NCI-H2196 treated with DMSO at 0.1 percent for 48 hours (cell line): ENCODE data around the gene NOL9.
"Not testable (repeated sequence)": the region's sequence is repeated elsewhere in the genome, so short reads cannot be mapped to it uniquely, and the experiment has no call there.

ENCODE experiments used
- DNase-seq: peaks from one replicate; lab custom pipeline; 2025; ENCODE audit not compliant: unreplicated experiment; lab: John Stamatoyannopoulos, UW

Gene NOL9

GRCh38 chr1:6505367-6506209 lies 48.7 kb downstream of the NOL9 start:
- no peak for DNase-seq

- DNase-seq, result no peak
Measured at GRCh38 chr1:6504887-6505286, 49.4 kb downstream of the NOL9 start.

- no peak for DNase-seq
Measured at GRCh38 chr1:6503884-6504602, 50.3 kb downstream of the NOL9 start.

GRCh38 chr1:6502000-6502891 lies 52.1 kb downstream of the NOL9 start:
- DNase-seq, result no peak

- no peak for DNase-seq
Measured at GRCh38 chr1:6501279-6501813, 53.0 kb downstream of the NOL9 start.

GRCh38 chr1:6500544-6501278 lies 53.6 kb downstream of the NOL9 start:
- no peak for DNase-seq

- no peak for DNase-seq
Measured at GRCh38 chr1:6499296-6499695, 55.0 kb downstream of the NOL9 start.

GRCh38 chr1:6498576-6499111 lies 55.7 kb downstream of the NOL9 start:
- no peak for DNase-seq

GRCh38 chr1:6497867-6498575 lies 56.3 kb downstream of the NOL9 start:
- DNase-seq, result no peak

GRCh38 chr1:6497215-6497866 lies 57.0 kb downstream of the NOL9 start:
- DNase-seq, result no peak

- no peak for DNase-seq
Measured at GRCh38 chr1:6496890-6497214, 57.5 kb downstream of the NOL9 start.

GRCh38 chr1:6496365-6496721 lies 58.0 kb downstream of the NOL9 start:
- DNase-seq, result no peak

GRCh38 chr1:6495540-6496364 lies 58.6 kb downstream of the NOL9 start:
- no peak for DNase-seq

- DNase-seq, result no peak
Measured at GRCh38 chr1:6495041-6495441, 59.3 kb downstream of the NOL9 start.

GRCh38 chr1:6494627-6495026 lies 59.7 kb downstream of the NOL9 start:
- DNase-seq, result no peak

GRCh38 chr1:6493834-6494223 lies 60.5 kb downstream of the NOL9 start:
- DNase-seq, result not testable (repeated sequence)

GRCh38 chr1:6491966-6492365 lies 62.3 kb downstream of the NOL9 start:
- DNase-seq, result no peak

- no peak for DNase-seq
Measured at GRCh38 chr1:6491480-6491962, 62.8 kb downstream of the NOL9 start, which contains the start of gene PLEKHG5. PLEKHG5 (minus strand) TSS chr1:6491667; CDS start chr1:6477571, 14,096 bp downstream.
